GM23338 (cell line): ENCODE data around the gene STMN3.

Experiments used
- CREB1 ChIP-seq: fragments of 250-450 bp; sonication (Bioruptor Pico); IDR thresholded peaks from 2 replicates; pipeline ENCODE4 v1.5.0; 2020; ENCODE audit warnings: low read depth, mild to moderate bottlenecking, moderate library complexity
- EZH2 ChIP-seq: fragments of 200-600 bp; sonication (generic); IDR thresholded peaks from one replicate; pipeline ENCODE4 v1.8.0; 2017; ENCODE audit warnings: antibody characterized with exemption, mild to moderate bottlenecking, low read depth; ENCODE audit not compliant: unreplicated experiment
- EZH2phosphoT487 ChIP-seq: fragments of 200-600 bp; sonication (generic); IDR thresholded peaks from one replicate; pipeline ENCODE4 v1.8.1; 2018; ENCODE audit warnings: antibody characterized with exemption; ENCODE audit not compliant: unreplicated experiment
- JUNB ChIP-seq: IDR thresholded peaks from one replicate; pipeline ENCODE4 v1.6.1; 2016; ENCODE audit warnings: antibody characterized with exemption; ENCODE audit not compliant: unreplicated experiment
- NANOG ChIP-seq: IDR thresholded peaks from 2 replicates; pipeline ENCODE4 v1.6.1; 2016; ENCODE audit warnings: antibody characterized with exemption, borderline replicate concordance
- POLR2AphosphoS5 ChIP-seq: IDR thresholded peaks from 2 replicates; pipeline ENCODE4 v1.6.1; 2016; ENCODE audit warnings: antibody characterized with exemption, low read depth
- STAT1 ChIP-seq: IDR thresholded peaks from one replicate; pipeline ENCODE4 v1.6.1; 2016; ENCODE audit warnings: antibody characterized with exemption; ENCODE audit not compliant: unreplicated experiment
- ZNF114 ChIP-seq: fragments of 250-450 bp; sonication (Bioruptor Pico); IDR thresholded peaks from 2 replicates; pipeline ENCODE4 v1.5.0; 2020; ENCODE audit warnings: mild to moderate bottlenecking, moderate library complexity
- TF ChIP-seq, protein P1 (sequence below), 2 experiments: fragments of 200-600 bp in 1 of 2; sonication (generic) in 1 of 2; conservative IDR thresholded peaks; 2 replicates each; pipeline versions ENCODE4 v1.5.1 to v1.6.1; 2016 to 2017; ENCODE audit warnings: antibody characterized with exemption in 2 of 2, low read depth in 2 of 2, mild to moderate bottlenecking in 2 of 2, moderate library complexity in 1 of 2
- TF ChIP-seq, protein P2 (sequence below): IDR thresholded peaks from one replicate; pipeline ENCODE4 v1.6.1; 2018; ENCODE audit warnings: antibody characterized with exemption; ENCODE audit not compliant: unreplicated experiment

DNA sequence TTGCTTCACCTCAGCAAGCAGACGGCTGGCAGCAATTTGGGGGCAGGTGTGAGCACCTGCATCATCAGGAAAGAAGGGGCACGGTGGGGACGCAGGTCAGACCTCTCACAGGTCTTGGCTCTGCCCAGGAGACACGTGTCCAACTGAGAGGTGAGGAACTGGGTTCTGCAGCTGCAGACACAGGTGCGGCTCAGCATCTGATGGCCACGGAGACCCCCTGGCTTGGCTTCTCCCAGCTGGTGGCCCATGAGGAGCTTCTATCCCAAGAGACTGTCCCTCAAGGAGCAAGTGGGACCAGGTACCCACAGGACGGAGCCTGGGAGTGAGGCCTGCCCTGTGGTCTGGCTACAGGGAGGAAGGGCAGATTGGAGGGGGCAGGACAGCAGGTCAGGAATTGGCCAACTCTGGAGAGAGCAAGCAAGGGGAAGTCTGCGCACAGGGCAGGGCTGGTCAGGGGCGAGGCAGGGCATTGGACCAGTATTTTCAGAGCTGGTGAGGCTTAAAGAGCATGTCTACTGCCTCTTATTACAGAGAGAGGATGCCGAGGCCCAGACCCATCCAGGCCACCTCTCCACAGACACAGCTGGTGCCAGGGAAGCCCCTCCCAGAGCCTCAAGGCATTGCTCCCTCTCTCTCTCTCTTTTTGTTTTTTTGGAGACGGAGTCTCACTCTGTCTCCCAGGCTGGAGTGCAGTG is 4.2 kb downstream of the STMN3 start:
- TF ChIP-seq, protein P1, sequence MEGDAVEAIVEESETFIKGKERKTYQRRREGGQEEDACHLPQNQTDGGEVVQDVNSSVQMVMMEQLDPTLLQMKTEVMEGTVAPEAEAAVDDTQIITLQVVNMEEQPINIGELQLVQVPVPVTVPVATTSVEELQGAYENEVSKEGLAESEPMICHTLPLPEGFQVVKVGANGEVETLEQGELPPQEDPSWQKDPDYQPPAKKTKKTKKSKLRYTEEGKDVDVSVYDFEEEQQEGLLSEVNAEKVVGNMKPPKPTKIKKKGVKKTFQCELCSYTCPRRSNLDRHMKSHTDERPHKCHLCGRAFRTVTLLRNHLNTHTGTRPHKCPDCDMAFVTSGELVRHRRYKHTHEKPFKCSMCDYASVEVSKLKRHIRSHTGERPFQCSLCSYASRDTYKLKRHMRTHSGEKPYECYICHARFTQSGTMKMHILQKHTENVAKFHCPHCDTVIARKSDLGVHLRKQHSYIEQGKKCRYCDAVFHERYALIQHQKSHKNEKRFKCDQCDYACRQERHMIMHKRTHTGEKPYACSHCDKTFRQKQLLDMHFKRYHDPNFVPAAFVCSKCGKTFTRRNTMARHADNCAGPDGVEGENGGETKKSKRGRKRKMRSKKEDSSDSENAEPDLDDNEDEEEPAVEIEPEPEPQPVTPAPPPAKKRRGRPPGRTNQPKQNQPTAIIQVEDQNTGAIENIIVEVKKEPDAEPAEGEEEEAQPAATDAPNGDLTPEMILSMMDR (conservative IDR thresholded peaks at IDR 0.05; ENCODE audit: low read depth in 2 of 2): no peak
- TF ChIP-seq, protein P2, sequence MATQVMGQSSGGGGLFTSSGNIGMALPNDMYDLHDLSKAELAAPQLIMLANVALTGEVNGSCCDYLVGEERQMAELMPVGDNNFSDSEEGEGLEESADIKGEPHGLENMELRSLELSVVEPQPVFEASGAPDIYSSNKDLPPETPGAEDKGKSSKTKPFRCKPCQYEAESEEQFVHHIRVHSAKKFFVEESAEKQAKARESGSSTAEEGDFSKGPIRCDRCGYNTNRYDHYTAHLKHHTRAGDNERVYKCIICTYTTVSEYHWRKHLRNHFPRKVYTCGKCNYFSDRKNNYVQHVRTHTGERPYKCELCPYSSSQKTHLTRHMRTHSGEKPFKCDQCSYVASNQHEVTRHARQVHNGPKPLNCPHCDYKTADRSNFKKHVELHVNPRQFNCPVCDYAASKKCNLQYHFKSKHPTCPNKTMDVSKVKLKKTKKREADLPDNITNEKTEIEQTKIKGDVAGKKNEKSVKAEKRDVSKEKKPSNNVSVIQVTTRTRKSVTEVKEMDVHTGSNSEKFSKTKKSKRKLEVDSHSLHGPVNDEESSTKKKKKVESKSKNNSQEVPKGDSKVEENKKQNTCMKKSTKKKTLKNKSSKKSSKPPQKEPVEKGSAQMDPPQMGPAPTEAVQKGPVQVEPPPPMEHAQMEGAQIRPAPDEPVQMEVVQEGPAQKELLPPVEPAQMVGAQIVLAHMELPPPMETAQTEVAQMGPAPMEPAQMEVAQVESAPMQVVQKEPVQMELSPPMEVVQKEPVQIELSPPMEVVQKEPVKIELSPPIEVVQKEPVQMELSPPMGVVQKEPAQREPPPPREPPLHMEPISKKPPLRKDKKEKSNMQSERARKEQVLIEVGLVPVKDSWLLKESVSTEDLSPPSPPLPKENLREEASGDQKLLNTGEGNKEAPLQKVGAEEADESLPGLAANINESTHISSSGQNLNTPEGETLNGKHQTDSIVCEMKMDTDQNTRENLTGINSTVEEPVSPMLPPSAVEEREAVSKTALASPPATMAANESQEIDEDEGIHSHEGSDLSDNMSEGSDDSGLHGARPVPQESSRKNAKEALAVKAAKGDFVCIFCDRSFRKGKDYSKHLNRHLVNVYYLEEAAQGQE: no peak
- TF ChIP-seq EZH2: no peak
- no peak for TF ChIP-seq CREB1 (CRISPR knock-in tag)
- TF ChIP-seq POLR2AphosphoS5: no peak
- TF ChIP-seq EZH2phosphoT487: no peak
- TF ChIP-seq JUNB: no peak
- TF ChIP-seq NANOG: no peak
- no peak for TF ChIP-seq ZNF114 (CRISPR knock-in tag)
- no peak for TF ChIP-seq STAT1
